Subcutaneous adipose tissue (tissue), 4 donors: ENCODE data around the gene NAT14. TPM values are rescaled to one million over a fixed set of nuclear protein-coding genes. Genes with fewer than 3 reads are reported as not detected.

Experiments used
- total RNA-seq, 4 donors: library from RNA; depleted of rRNA; stranded (reverse); fragments of >200 nt; gene quantifications; one replicate each; pipeline ENCODE4 v1.1.0, GENCODE V29; 2016
- TF ChIP-seq, protein P1 (sequence below): fragments of 450-650 bp; IDR thresholded peaks from one replicate; pipeline ENCODE4 v1.5.1; 2016; ENCODE audit warnings: low read depth, mild to moderate bottlenecking, control low read depth, antibody characterized with exemption, moderate library complexity

The NAT14 gene
- total RNA-seq, 4 donors from 2014 or later, result 1.0 to 2.3 (median 1.6) TPM

DNA sequence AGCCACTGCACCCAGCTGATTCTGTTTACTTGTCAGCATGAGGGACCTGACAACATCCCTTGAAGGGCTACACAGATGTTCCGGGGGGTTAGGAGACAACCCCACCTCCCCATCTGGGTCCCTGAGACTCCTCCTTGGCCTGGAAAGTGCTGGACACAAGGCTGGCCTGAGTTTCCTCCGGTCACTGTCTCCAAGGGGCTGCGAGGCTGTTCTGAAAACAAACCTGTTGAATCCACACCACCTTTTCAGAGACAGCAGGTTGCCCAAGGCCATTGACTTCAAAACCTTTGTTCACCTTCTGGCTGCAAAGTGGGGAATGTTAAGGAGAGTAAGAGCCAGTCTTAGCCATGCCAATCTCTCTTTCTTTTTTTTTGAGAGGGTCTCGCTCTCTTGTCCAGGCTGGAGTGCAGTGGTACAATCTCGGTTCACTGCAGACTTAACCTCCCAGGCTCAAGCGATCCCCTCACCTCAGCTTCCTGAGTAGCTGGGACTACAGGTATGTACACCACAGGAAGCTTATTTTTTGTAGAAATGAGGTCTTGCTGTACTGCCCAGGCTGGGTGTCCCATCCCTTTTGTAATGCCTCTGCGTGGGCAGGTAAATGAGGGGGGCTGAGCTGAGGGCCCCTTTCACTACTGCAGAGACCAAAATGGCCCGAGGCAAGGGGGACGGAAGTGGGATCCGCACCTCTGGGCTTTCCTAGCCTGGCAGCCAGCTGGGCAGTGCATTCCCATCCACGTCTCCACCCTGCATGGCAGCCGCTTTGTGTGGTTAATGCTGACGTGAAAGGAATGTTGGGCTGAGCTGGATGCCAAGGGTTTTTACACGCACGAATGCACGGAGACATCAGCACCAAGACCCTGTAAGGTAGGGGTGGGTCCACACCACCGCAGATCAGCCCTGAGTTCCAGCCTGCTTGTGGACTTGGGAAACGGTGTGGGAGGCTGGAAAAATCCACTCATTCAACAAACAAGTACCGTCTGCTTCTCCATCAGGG is 10.4 kb upstream of the NAT14 start:
- TF ChIP-seq, protein P1, sequence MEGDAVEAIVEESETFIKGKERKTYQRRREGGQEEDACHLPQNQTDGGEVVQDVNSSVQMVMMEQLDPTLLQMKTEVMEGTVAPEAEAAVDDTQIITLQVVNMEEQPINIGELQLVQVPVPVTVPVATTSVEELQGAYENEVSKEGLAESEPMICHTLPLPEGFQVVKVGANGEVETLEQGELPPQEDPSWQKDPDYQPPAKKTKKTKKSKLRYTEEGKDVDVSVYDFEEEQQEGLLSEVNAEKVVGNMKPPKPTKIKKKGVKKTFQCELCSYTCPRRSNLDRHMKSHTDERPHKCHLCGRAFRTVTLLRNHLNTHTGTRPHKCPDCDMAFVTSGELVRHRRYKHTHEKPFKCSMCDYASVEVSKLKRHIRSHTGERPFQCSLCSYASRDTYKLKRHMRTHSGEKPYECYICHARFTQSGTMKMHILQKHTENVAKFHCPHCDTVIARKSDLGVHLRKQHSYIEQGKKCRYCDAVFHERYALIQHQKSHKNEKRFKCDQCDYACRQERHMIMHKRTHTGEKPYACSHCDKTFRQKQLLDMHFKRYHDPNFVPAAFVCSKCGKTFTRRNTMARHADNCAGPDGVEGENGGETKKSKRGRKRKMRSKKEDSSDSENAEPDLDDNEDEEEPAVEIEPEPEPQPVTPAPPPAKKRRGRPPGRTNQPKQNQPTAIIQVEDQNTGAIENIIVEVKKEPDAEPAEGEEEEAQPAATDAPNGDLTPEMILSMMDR, result no peak

GRCh38 chr19:55476100-55476775 is 8.8 kb upstream of the NAT14 start, which contains the start of gene ZNF628:
ZNF628 (plus strand) TSS chr19:55476617; CDS start chr19:55479911, 3,294 bp downstream.
- TF ChIP-seq, protein P1, result no peak

- TF ChIP-seq, protein P1, result no peak
Observed at GRCh38 chr19:55477905-55478304, 7.1 kb upstream of the NAT14 start.

DNA sequence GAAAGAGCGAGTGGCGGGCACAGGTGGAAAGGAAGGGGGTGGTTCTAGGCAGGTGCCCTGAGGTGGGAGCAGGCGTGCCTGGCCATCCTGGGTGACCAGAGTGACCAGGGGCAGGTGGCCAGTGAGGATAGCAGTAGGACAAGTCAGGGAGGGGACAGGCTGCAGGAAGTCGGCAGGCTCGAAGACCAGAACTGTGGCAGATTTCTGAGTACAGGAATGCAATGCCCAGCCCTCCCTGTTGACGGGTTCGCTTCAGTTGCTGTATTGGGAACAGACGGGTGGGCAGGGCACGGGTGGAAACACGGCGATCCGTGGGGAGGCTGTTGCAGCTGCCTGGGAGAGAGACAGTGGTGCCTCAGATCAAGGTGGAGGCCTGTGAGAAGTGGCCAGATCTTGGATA is 6.6 kb upstream of the NAT14 start:
- TF ChIP-seq, protein P1, result no peak

DNA sequence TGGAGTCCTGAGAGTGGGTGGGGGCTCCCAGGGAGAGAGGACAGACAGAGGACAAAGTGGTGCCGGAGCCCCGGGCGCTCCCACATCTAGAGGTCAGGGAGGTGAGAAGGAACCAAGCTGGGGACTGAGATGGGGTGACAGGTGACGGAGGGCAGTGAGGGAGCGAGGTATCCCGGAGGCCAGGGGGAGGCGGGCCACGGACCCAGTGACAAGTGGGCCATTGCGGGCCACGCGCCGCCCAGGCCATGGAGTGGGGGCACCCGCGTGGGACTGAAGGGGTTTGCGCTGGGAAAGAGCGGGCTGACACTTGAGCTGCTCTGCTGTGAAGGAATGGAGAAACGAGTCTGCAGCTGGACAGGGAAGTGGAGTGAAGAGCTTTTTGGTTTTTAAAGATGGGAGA is 5.9 kb upstream of the NAT14 start:
- TF ChIP-seq, protein P1, result no peak

- TF ChIP-seq, protein P1, result no peak
Observed at GRCh38 chr19:55479451-55480230, 5.3 kb upstream of the NAT14 start.
